Tibial nerve (tissue), 3 donors: ENCODE measurements around the gene ELF3.
"Not testable (repeated sequence)": the region's sequence is repeated elsewhere in the genome, so short reads cannot be mapped to it uniquely, and the experiment has no call there.

Experiments
- CTCF ChIP-seq, 5 experiments: fragments of 200-600 bp in 3 of 5; fragments of 450-650 bp in 2 of 5; sonication (generic) in 3 of 5; IDR thresholded peaks; one replicate each; pipeline ENCODE4 v1.5.1; 2016 to 2019; ENCODE audit warnings: antibody characterized with exemption in 5 of 5, mild to moderate bottlenecking in 3 of 5, moderate library complexity in 2 of 5
- POLR2A ChIP-seq, 2 donors: fragments of 450-650 bp; IDR thresholded peaks; one replicate each; pipeline ENCODE4 v1.6.1; 2017; ENCODE audit warnings: antibody characterized with exemption in 2 of 2, mild to moderate bottlenecking in 2 of 2, moderate library complexity in 2 of 2

DNA sequence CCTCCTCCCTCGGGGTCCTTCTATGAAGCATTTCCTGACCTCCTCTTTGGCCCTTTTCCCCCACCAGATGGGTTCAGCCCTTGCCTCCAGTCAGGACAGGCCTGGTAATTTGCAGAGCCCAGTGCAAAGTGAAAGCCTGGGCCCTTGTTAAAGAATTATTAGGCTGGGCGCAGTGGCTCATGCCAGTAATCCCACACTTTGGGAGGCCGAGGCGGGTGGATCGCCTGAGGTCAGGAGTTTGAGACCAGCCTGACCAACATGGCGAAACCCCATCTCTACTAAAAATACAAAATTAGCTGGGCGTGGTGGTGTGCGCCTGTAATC is 8.8 kb downstream of the ELF3 start:
- TF ChIP-seq CTCF, POLR2A (IDR thresholded peaks at IDR 0.05): not testable (repeated sequence)
